Panc1 (cell line): ENCODE data around the gene RNF25.

Source experiments
- TCF7L2 ChIP-seq: IDR thresholded peaks from 2 replicates; pipeline ENCODE4 v1.6.1; 2011; ENCODE audit warnings: mild to moderate bottlenecking, low read depth, low read length, inconsistent platforms
- TF ChIP-seq, protein P1 (sequence below): fragments of 450-650 bp; IDR thresholded peaks from 2 replicates; pipeline ENCODE4 v1.5.1; 2017; ENCODE audit warnings: mild to moderate bottlenecking

DNA sequence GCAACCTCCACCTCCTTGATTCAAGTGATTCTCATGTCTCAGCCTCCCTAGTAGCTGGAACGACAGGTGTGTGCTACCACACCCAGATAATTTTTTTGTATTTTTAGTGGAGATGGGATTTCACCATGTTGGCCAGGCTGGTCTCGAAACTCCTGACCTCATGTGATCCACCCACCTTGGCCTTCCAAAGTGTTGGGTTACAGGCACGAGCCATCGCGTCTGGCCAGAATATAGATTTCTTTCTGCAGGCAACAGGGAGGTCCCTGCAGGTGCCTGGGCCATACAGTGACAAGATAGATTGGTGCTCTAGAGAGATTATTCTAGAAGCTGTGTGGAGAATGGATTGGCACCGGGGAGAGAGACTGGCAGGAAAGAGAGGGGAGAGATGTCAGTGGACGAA is 50.8 kb downstream of the RNF25 start:
- TF ChIP-seq, protein P1, sequence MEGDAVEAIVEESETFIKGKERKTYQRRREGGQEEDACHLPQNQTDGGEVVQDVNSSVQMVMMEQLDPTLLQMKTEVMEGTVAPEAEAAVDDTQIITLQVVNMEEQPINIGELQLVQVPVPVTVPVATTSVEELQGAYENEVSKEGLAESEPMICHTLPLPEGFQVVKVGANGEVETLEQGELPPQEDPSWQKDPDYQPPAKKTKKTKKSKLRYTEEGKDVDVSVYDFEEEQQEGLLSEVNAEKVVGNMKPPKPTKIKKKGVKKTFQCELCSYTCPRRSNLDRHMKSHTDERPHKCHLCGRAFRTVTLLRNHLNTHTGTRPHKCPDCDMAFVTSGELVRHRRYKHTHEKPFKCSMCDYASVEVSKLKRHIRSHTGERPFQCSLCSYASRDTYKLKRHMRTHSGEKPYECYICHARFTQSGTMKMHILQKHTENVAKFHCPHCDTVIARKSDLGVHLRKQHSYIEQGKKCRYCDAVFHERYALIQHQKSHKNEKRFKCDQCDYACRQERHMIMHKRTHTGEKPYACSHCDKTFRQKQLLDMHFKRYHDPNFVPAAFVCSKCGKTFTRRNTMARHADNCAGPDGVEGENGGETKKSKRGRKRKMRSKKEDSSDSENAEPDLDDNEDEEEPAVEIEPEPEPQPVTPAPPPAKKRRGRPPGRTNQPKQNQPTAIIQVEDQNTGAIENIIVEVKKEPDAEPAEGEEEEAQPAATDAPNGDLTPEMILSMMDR: no peak
- no peak for TF ChIP-seq TCF7L2
